Stomach (tissue), 9 donors: ENCODE results near the gene SDR42E1. TPM values are rescaled to one million over a fixed set of nuclear protein-coding genes. Genes with fewer than 3 reads are reported as not detected.

Experiments used
- DNase-seq, 2 donors: peaks; one replicate each; pipeline versions ENCODE4 v3.0.0 to v3.0.0-alpha.2; 2013 to 2019
- H3K27ac ChIP-seq, 5 donors: fragments of 200-600 bp in 4 of 5; sonication (generic) in 4 of 5; one replicate each; pipeline ENCODE4 v1.5.1; 2013 to 2019; ENCODE audit warnings: mild to moderate bottlenecking in 1 of 5, moderate library complexity in 1 of 5
- H3K27me3 ChIP-seq, 3 donors: fragments of 200-600 bp; sonication (generic); one replicate each; pipeline ENCODE4 v1.5.1; 2017 to 2019; ENCODE audit warnings: mixed run types in 1 of 3
- H3K36me3 ChIP-seq, 4 donors: fragments of 200-600 bp; sonication (generic); 1 replicate in 3 of 4; 2 replicates in 1 of 4; pipeline ENCODE4 v1.5.1; 2016 to 2019
- H3K4me1 ChIP-seq, 4 donors: fragments of 200-600 bp; sonication (generic); one replicate each; pipeline ENCODE4 v1.5.1; 2016 to 2019
- H3K4me3 ChIP-seq, 4 donors: fragments of 200-600 bp; sonication (generic) in 3 of 4; one replicate each; pipeline ENCODE4 v1.5.1; 2016 to 2019; ENCODE audit warnings: mild to moderate bottlenecking in 1 of 4
- H3K9me3 ChIP-seq, 4 donors: fragments of 200-600 bp; sonication (generic); one replicate each; pipeline ENCODE4 v1.5.1; 2016 to 2019
- CTCF ChIP-seq, 7 experiments: fragments of 450-650 bp in 4 of 7; fragments of 200-600 bp in 3 of 7; sonication (generic) in 3 of 7; IDR thresholded peaks; one replicate each; pipeline ENCODE4 v1.5.1; 2016 to 2019; ENCODE audit warnings: antibody characterized with exemption in 7 of 7, control low read depth in 2 of 7, mild to moderate bottlenecking in 1 of 7
- EP300 ChIP-seq: sonication (generic); formaldehyde crosslinking; IDR thresholded peaks from one replicate; pipeline ENCODE4 v1.6.1; 2017; ENCODE audit warnings: antibody characterized with exemption
- POLR2A ChIP-seq, 4 donors: fragments of 450-650 bp; IDR thresholded peaks; one replicate each; pipeline ENCODE4 v1.6.1; 2016; ENCODE audit warnings: antibody characterized with exemption in 4 of 4, control low read depth in 2 of 4, mild to moderate bottlenecking in 1 of 4, moderate library complexity in 1 of 4
- POLR2AphosphoS5 ChIP-seq, 3 donors: sonication (generic); formaldehyde crosslinking; IDR thresholded peaks; one replicate each; pipeline ENCODE4 v1.6.1; 2016; ENCODE audit warnings: antibody characterized with exemption in 3 of 3
- WGBS, 5 donors: extraction: QIAGEN DNeasy Blood & Tissue Kit in 3 of 5; methylation state at CpG; one replicate each; pipeline versions ENCODE4 v1.1.5 to v1.1.7; 2013 to 2018; 5-methylcytosine and 5-hydroxymethylcytosine counted together
- intact Hi-C: fragments of 100-400 bp; cut with DNase I; formaldehyde crosslinking; loops from one replicate; pipeline ENCODE4 v1.15.1; 2023; ENCODE audit warnings: low total_unique reads
- polyA plus RNA-seq, 3 donors: library from polyadenylated mRNA; stranded (reverse); fragments of 200-250 nt; gene quantifications; one replicate each; pipeline ENCODE4 v1.2.3, GENCODE V29; 2013
- total RNA-seq, 5 donors: library from RNA; depleted of rRNA; stranded (reverse); fragments of >200 nt; gene quantifications; one replicate each; pipeline versions ENCODE4 v1.1.0 to v1.2.3, GENCODE V29; 2014 to 2016
- donor health status: healthy with polysubstance abuse.
- donor health status: Bipolar disorder and iron deficiency.
- donor health status: healthy.

SDR42E1 gene
- total and polyA plus RNA-seq, 8 donors: 0.58 to 7.9 (median 2.3) TPM; not detected in 1

- TF ChIP-seq CTCF (IDR thresholded peaks at IDR 0.05) (no peak), POLR2A (IDR thresholded peaks at IDR 0.05) (no peak), POLR2AphosphoS5 (IDR thresholded peaks at IDR 0.05) (no peak), EP300 (no peak)
- Histone ChIP-seq H3K4me1 (peaks cover 0 to 26% (median 12%) of the 10 kb centered on the region in 4 donors), H3K27ac (peak overlapping the region in 1 of 5 donors; percentile 36), H3K9me3 (no peaks in the 10 kb centered on the region), H3K4me3 (no peak overlapping the region), H3K36me3 (no peaks in the 10 kb centered on the region), H3K27me3 (no peaks in the 10 kb centered on the region)
- DNase-seq: no peak
- 49 to 65% (median 52%) methylated on average over 3 of the region's 3 CpGs for WGBS, 5 donors
- intact Hi-C loops: no loop called here
Observed at GRCh38 chr16:82056550-82056896, 45.3 kb upstream of the SDR42E1 start.

- peaks cover 0 to 29% (median 17%) of the 10 kb centered on the region in 4 donors for H3K4me1 ChIP-seq
- 50 to 63% (median 59%) methylated on average over 8 of the region's 8 CpGs for WGBS, 5 donors
- peak overlapping the region in 2 of 5 donors; percentile 26 to 36 for H3K27ac ChIP-seq
Observed at GRCh38 chr16:82055728-82056549, 44.7 kb upstream of the SDR42E1 start.

GRCh38 chr16:82055117-82055516 lies 43.8 kb upstream of the SDR42E1 start:
- H3K4me1 ChIP-seq: peaks cover 5 to 31% (median 21%) of the 10 kb centered on the region in 4 donors
- no peaks in the 10 kb centered on the region for H3K27me3 ChIP-seq
- DNase-seq: no peak
- H3K27ac ChIP-seq: peak overlapping the region in 1 of 5 donors; percentile 36
- intact Hi-C loops: no loop called here
- no peak for TF ChIP-seq CTCF (IDR thresholded peaks at IDR 0.05)
- TF ChIP-seq POLR2A (IDR thresholded peaks at IDR 0.05): no peak
- no peak for TF ChIP-seq POLR2AphosphoS5 (IDR thresholded peaks at IDR 0.05)
- TF ChIP-seq EP300: no peak
- no peaks in the 10 kb centered on the region for H3K9me3 ChIP-seq
- 92 to 97% (median 96%) methylated on average over 3 of the region's 3 CpGs for WGBS, 5 donors
- no peak overlapping the region for H3K4me3 ChIP-seq
- H3K36me3 ChIP-seq: no peaks in the 10 kb centered on the region

More at GRCh38 chr16:82055728-82056549, 44.7 kb upstream of the SDR42E1 start:
- intact Hi-C loops: no loop called here
- H3K4me3 ChIP-seq: no peak overlapping the region
- H3K27me3 ChIP-seq: no peaks in the 10 kb centered on the region
- DNase-seq: peak in 1 of 2 donors; percentile 32
- TF ChIP-seq EP300: no peak
- TF ChIP-seq CTCF (IDR thresholded peaks at IDR 0.05): no peak
- TF ChIP-seq POLR2AphosphoS5 (IDR thresholded peaks at IDR 0.05): no peak
- no peak for TF ChIP-seq POLR2A (IDR thresholded peaks at IDR 0.05)
- no peaks in the 10 kb centered on the region for H3K36me3 ChIP-seq
- H3K9me3 ChIP-seq: no peaks in the 10 kb centered on the region

- intact Hi-C loops: no loop called here
- Histone ChIP-seq H3K27ac (no peak overlapping the region), H3K9me3 (no peaks in the 10 kb centered on the region), H3K36me3 (no peaks in the 10 kb centered on the region), H3K4me1 (peaks cover 16 to 43% (median 29%) of the 10 kb centered on the region in 4 donors), H3K27me3 (no peaks in the 10 kb centered on the region), H3K4me3 (no peak overlapping the region)
- no peak for DNase-seq
- WGBS, 5 donors: 50 to 79% (median 69%) methylated on average over 4 to 5 of the region's 5 CpGs
- TF ChIP-seq EP300 (no peak), CTCF (IDR thresholded peaks at IDR 0.05) (no peak), POLR2AphosphoS5 (IDR thresholded peaks at IDR 0.05) (no peak), POLR2A (IDR thresholded peaks at IDR 0.05) (no peak)
Observed at GRCh38 chr16:82051656-82052055, 40.4 kb upstream of the SDR42E1 start.
